Measurements from ENCODE around the gene CCDC185.

CCDC185 gene

DNA sequence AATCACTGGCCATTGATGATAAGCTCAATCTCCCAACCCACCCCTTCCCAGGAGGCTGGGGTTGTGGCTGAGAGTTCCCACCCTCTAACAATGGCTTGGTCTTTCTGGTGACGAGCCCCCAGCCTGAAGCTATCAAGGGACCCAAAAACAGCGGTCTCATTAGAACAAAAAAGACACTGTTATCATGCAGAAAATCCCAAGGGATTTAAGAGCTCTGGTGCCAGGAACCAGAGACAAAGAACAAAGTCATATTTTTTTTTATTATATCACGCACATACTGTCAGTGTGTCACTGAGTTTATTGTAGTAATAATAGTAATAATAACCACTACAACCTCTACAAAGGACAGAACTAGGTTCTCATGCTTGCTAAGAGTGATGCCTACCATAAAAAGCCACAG is 43.9 kb downstream of the CCDC185 start:
- TF ChIP-seq, protein P1, sequence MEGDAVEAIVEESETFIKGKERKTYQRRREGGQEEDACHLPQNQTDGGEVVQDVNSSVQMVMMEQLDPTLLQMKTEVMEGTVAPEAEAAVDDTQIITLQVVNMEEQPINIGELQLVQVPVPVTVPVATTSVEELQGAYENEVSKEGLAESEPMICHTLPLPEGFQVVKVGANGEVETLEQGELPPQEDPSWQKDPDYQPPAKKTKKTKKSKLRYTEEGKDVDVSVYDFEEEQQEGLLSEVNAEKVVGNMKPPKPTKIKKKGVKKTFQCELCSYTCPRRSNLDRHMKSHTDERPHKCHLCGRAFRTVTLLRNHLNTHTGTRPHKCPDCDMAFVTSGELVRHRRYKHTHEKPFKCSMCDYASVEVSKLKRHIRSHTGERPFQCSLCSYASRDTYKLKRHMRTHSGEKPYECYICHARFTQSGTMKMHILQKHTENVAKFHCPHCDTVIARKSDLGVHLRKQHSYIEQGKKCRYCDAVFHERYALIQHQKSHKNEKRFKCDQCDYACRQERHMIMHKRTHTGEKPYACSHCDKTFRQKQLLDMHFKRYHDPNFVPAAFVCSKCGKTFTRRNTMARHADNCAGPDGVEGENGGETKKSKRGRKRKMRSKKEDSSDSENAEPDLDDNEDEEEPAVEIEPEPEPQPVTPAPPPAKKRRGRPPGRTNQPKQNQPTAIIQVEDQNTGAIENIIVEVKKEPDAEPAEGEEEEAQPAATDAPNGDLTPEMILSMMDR (IDR thresholded peaks at IDR 0.05; ENCODE audit: low read depth, low read length) = no peak
- TF ChIP-seq POLR2A (IDR thresholded peaks at IDR 0.05; ENCODE audit: extremely low read depth, insufficient read length) (no peak), MYC (IDR thresholded peaks at IDR 0.05; ENCODE audit: low read depth, low read length) (no peak)
- TF ChIP-seq, protein P2, sequence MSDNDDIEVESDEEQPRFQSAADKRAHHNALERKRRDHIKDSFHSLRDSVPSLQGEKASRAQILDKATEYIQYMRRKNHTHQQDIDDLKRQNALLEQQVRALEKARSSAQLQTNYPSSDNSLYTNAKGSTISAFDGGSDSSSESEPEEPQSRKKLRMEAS (IDR thresholded peaks at IDR 0.05; ENCODE audit: low read depth, low read length) = no peak
- H3K4me3 ChIP-seq (ENCODE audit: low read depth, low read length) = no peak overlapping the region
- DNase-seq (ENCODE audit: low read depth) = no peak

DNA sequence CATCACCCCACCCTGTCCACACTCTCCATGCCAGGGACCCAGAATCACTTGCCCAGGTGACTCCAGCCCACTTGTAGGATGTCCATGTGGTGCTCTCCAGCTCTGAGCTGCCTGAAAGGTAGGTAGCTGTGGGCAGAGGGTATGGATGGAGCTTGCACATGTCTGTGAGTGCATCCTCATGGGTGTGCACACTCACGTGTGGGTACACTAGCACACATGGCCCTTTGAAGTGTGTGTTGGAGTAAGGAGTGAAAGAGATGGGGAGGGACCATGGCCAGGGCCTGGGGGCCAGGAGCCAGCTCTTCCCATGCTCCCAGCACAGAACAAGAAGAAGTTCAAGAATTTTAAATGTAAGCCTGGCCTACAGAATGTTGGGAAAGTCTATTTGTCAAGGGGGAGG is 50.2 kb downstream of the CCDC185 start:
- TF ChIP-seq POLR2A (IDR thresholded peaks at IDR 0.05; ENCODE audit: extremely low read depth, insufficient read length) (no peak), MYC (IDR thresholded peaks at IDR 0.05; ENCODE audit: low read depth, low read length) (no peak)
- TF ChIP-seq, protein P2 (IDR thresholded peaks at IDR 0.05; ENCODE audit: low read depth, low read length) = no peak
- TF ChIP-seq, protein P1 (IDR thresholded peaks at IDR 0.05; ENCODE audit: low read depth, low read length) = no peak
- DNase-seq (ENCODE audit: low read depth) = no peak
- H3K4me3 ChIP-seq (ENCODE audit: low read depth, low read length) = no peak overlapping the region

DNA sequence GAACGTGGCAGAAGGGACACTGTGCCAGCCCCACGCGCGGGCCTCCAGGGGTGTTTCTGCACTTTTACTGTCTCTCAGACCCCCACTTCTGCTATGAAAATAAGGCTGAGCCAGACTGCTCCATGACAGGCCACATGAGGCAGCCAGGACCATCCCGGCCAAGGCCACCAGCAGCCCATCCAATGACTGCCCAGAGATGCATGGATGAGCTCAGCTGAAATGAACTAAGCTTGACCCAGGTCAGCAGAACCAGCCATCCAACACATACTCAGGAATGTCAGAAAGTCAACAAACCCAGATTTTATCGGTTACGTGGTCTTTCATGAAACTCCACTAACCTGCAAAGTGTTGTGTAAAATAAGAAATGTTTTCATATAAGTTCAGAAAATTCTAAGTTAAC is 51.2 kb downstream of the CCDC185 start:
- H3K4me3 ChIP-seq (ENCODE audit: low read depth, low read length) = no peak overlapping the region
- TF ChIP-seq POLR2A (IDR thresholded peaks at IDR 0.05; ENCODE audit: extremely low read depth, insufficient read length) (no peak), MYC (IDR thresholded peaks at IDR 0.05; ENCODE audit: low read depth, low read length) (no peak)
- TF ChIP-seq, protein P2 (IDR thresholded peaks at IDR 0.05; ENCODE audit: low read depth, low read length) = no peak
- TF ChIP-seq, protein P1 (IDR thresholded peaks at IDR 0.05; ENCODE audit: low read depth, low read length) = no peak
- no peak for DNase-seq (ENCODE audit: low read depth)

Data from NB4 (cell line).